HG03064 (cell line): ENCODE data around the gene CAMKMT.
"Not testable (repeated sequence)": the region's sequence is repeated elsewhere in the genome, so short reads cannot be mapped to it uniquely, and the experiment has no call there.

Experiments used
- ATAC-seq: cut with Tn5 transposase; IDR thresholded peaks from one replicate; pipeline ENCODE4 v1.9.1; 2021; ENCODE audit warnings: low read depth; ENCODE audit not compliant: unreplicated experiment

CAMKMT gene

GRCh38 chr2:44495035-44495434 is 133.3 kb downstream of the CAMKMT start:
- ATAC-seq: no peak

- ATAC-seq: no peak
Observed at GRCh38 chr2:44495544-44495943, 133.8 kb downstream of the CAMKMT start.

- ATAC-seq: no peak
Observed at GRCh38 chr2:44496130-44496529, 134.4 kb downstream of the CAMKMT start.

- no peak for ATAC-seq
Observed at GRCh38 chr2:44498551-44498950, 136.8 kb downstream of the CAMKMT start.

- not testable (repeated sequence) for ATAC-seq
Observed at GRCh38 chr2:44505664-44506063, 143.9 kb downstream of the CAMKMT start.

GRCh38 chr2:44510246-44510645 is 148.5 kb downstream of the CAMKMT start:
- no peak for ATAC-seq

- no peak for ATAC-seq
Observed at GRCh38 chr2:44515416-44515815, 153.7 kb downstream of the CAMKMT start.

- no peak for ATAC-seq
Observed at GRCh38 chr2:44519026-44519425, 157.3 kb downstream of the CAMKMT start.

GRCh38 chr2:44522846-44523245 is 161.1 kb downstream of the CAMKMT start:
- ATAC-seq: no peak

- no peak for ATAC-seq
Observed at GRCh38 chr2:44524347-44524926, 162.7 kb downstream of the CAMKMT start.

- ATAC-seq: no peak
Observed at GRCh38 chr2:44526352-44526751, 164.6 kb downstream of the CAMKMT start.

GRCh38 chr2:44528595-44528994 is 166.8 kb downstream of the CAMKMT start:
- ATAC-seq: no peak

GRCh38 chr2:44529448-44529847 is 167.7 kb downstream of the CAMKMT start:
- ATAC-seq: no peak

GRCh38 chr2:44531289-44531688 is 169.5 kb downstream of the CAMKMT start:
- no peak for ATAC-seq

GRCh38 chr2:44532031-44532430 is 170.3 kb downstream of the CAMKMT start:
- ATAC-seq: no peak

GRCh38 chr2:44533508-44533907 is 171.8 kb downstream of the CAMKMT start:
- no peak for ATAC-seq

GRCh38 chr2:44535376-44535775 is 173.6 kb downstream of the CAMKMT start:
- no peak for ATAC-seq

- no peak for ATAC-seq
Observed at GRCh38 chr2:44537264-44537663, 175.5 kb downstream of the CAMKMT start.

GRCh38 chr2:44542520-44542919 is 180.8 kb downstream of the CAMKMT start:
- no peak for ATAC-seq

- no peak for ATAC-seq
Observed at GRCh38 chr2:44543773-44544725, 182.3 kb downstream of the CAMKMT start.

GRCh38 chr2:44545005-44545404 is 183.3 kb downstream of the CAMKMT start:
- no peak for ATAC-seq
